K562 (cell line): ENCODE measurements around the gene ANAPC5. TPM values are rescaled to one million over a fixed set of nuclear protein-coding genes. Genes with fewer than 3 reads are reported as not detected.

Experiments used
- ATAC-seq: fragments of 200-7000 bp; cut with Tn5 transposase; 3 replicates; pipeline ENCODE4 v1.9.1; 2020; ENCODE audit warnings: moderate library complexity
- BruUV-seq: library from RNA; stranded (reverse); fragments of 400-500 nt; replicated peaks from 2 replicates; lab custom pipeline; 2021; lab: Mats Ljungman, UMichigan
- CTCF ChIA-PET: fragments of 300-600 bp; formaldehyde crosslinking; extraction: SDS; loops from one replicate; lab custom pipeline; 2021; ENCODE audit warnings: low intra/inter-chr PET ratio; lab: Yijun Ruan, JAX
- POLR2A ChIA-PET: fragments of 300-600, 350-650 bp; sonication (Branson Sonifier 250); formaldehyde crosslinking; extraction: SDS; loops from one replicate; lab custom pipeline; 2021; ENCODE audit warnings: antibody characterized with exemption, inconsistent platforms; lab: Yijun Ruan, JAX
- DNase-seq, 4 experiments: peaks; one replicate each; pipeline versions ENCODE4 v3.0.0 to v3.0.0-alpha.2; 2011 to 2018; ENCODE audit warnings: low spot score in 3 of 4, mixed read lengths in 3 of 4; ENCODE audit errors: extremely low read depth in 1 of 4
- FAIRE-seq: peaks from 2 replicates; lab custom pipeline; 2011; peaks lifted over from hg19 to GRCh38; lab: Jason Lieb, UNC
- H2AFZ ChIP-seq: 2 replicates; pipeline ENCODE4 v1.6.0; 2011; ENCODE audit warnings: low read depth, low read length, control low read depth, inconsistent platforms
- H3K27ac ChIP-seq: fragments of 200-600 bp; 3 replicates; pipeline ENCODE4 v1.8.0; 2011; ENCODE audit warnings: low read depth, mild to moderate bottlenecking, control low read depth, inconsistent platforms, low read length, moderate library complexity, mixed read lengths; ENCODE audit errors: extremely low read depth
- H3K27me3 ChIP-seq, 2 experiments: fragments of 300-600 bp in 1 of 2; 2 replicates in 1 of 2; 3 replicates in 1 of 2; pipeline versions ENCODE4 v1.6.0 to v1.8.0; 2011; ENCODE audit warnings: inconsistent platforms in 2 of 2, low read length in 2 of 2, mild to moderate bottlenecking in 1 of 2, mixed read lengths in 1 of 2, moderate library complexity in 1 of 2; ENCODE audit not compliant: control insufficient read depth in 2 of 2, insufficient read depth in 2 of 2
- H3K36me3 ChIP-seq: fragments of 300-600 bp; 3 replicates; pipeline ENCODE4 v1.8.0; 2011; ENCODE audit warnings: mild to moderate bottlenecking, low read length, inconsistent platforms; ENCODE audit not compliant: control insufficient read depth, insufficient read depth
- H3K4me1 ChIP-seq, 2 experiments: fragments of 200-600 bp in 1 of 2; replicated peaks in 1 of 2; 2 replicates in 1 of 2; 3 replicates in 1 of 2; pipeline versions ENCODE4 v1.5.1 to v1.8.0; 2011; ENCODE audit warnings: inconsistent platforms in 2 of 2, low read length in 2 of 2, mild to moderate bottlenecking in 1 of 2, mixed read lengths in 1 of 2, moderate library complexity in 1 of 2; ENCODE audit not compliant: control insufficient read depth in 2 of 2, insufficient read depth in 2 of 2
- H3K4me2 ChIP-seq: 2 replicates; pipeline ENCODE4 v1.6.1; 2011; ENCODE audit warnings: low read length, control low read depth, inconsistent platforms, mixed read lengths; ENCODE audit not compliant: insufficient read depth
- H3K4me3 ChIP-seq: fragments of 200-600 bp; sonication (generic), shearing (Covaris generic); 2 replicates; pipeline ENCODE4 v1.5.1; 2016; ENCODE audit warnings: control low read depth, inconsistent platforms
- H3K79me2 ChIP-seq: fragments of 200-600 bp; 3 replicates; pipeline ENCODE4 v1.8.0; 2011; ENCODE audit warnings: low read length, inconsistent platforms; ENCODE audit not compliant: control insufficient read depth, insufficient read depth
- H3K9ac ChIP-seq, 2 experiments: 2 replicates each; pipeline versions ENCODE4 v1.6.0 to v1.6.1; 2011; ENCODE audit warnings: low read depth in 2 of 2, low read length in 2 of 2, control low read depth in 1 of 2, inconsistent platforms in 1 of 2, mild to moderate bottlenecking in 1 of 2, mixed read lengths in 1 of 2; ENCODE audit not compliant: insufficient read depth in 1 of 2
- H3K9me1 ChIP-seq: one replicate; pipeline ENCODE4 v1.6.0; 2011; ENCODE audit warnings: inconsistent platforms, mild to moderate bottlenecking, low read length, moderate library complexity; ENCODE audit not compliant: control insufficient read depth, insufficient read depth
- H3K9me3 ChIP-seq: replicated peaks from 2 replicates; pipeline ENCODE4 v1.5.1; 2011; ENCODE audit warnings: low read depth, low read length, inconsistent platforms; ENCODE audit not compliant: control insufficient read depth, insufficient read depth
- H4K20me1 ChIP-seq: replicated peaks from 2 replicates; pipeline ENCODE4 v1.6.1; 2011; ENCODE audit warnings: low read length, inconsistent platforms, mixed read lengths; ENCODE audit not compliant: control insufficient read depth, insufficient read depth
- CREB1 ChIP-seq, 2 experiments: sonication (generic) in 1 of 2; formaldehyde crosslinking in 1 of 2; IDR thresholded peaks; 2 replicates each; pipeline versions ENCODE4 v1.6.1 to v1.8.0; 2012 to 2022; ENCODE audit warnings: inconsistent platforms in 1 of 2, mild to moderate bottlenecking in 1 of 2, missing genetic modification reagents in 1 of 2, moderate library complexity in 1 of 2
- EGR1 ChIP-seq: fragments of 450-650 bp; conservative IDR thresholded peaks from 2 replicates; pipeline ENCODE4 v1.6.1; 2017; ENCODE audit warnings: mild to moderate bottlenecking
- MAFG ChIP-seq: fragments of 450-650 bp; conservative IDR thresholded peaks from 2 replicates; pipeline ENCODE4 v1.6.1; 2016; ENCODE audit warnings: missing genetic modification characterization, missing compliant biosample characterization
- MITF ChIP-seq: IDR thresholded peaks from 2 replicates; pipeline ENCODE4 v1.6.1; 2014; ENCODE audit warnings: antibody characterized with exemption
- RBBP5 ChIP-seq: fragments of 200-600 bp; sonication (generic); IDR thresholded peaks from 2 replicates; pipeline ENCODE4 v1.6.1; 2012; ENCODE audit warnings: borderline replicate concordance, mild to moderate bottlenecking, low read length, control low read depth, inconsistent platforms; ENCODE audit not compliant: insufficient read depth, poor library complexity, severe bottlenecking
- SIN3B ChIP-seq: fragments of 450-650 bp; IDR thresholded peaks from 2 replicates; pipeline ENCODE4 v1.6.1; 2017; ENCODE audit warnings: low read depth, mild to moderate bottlenecking, moderate library complexity
- STAG1 ChIP-seq: sonication (generic); formaldehyde crosslinking; IDR thresholded peaks from 2 replicates; pipeline ENCODE4 v1.5.0; 2020; ENCODE audit warnings: missing genetic modification reagents, borderline replicate concordance
- ZNF24 ChIP-seq: fragments of 450-650 bp; IDR thresholded peaks from 2 replicates; pipeline ENCODE4 v1.6.1; 2016
- WGBS: fragments of 100-300 bp; shearing (Covaris generic); methylation state at CpG from one replicate; pipeline ENCODE4 v1.1.6; 2016; ENCODE audit warnings: low coverage, mixed read lengths; ENCODE audit not compliant: insufficient coverage; ENCODE audit errors: missing lambda C conversion rate; 5-methylcytosine and 5-hydroxymethylcytosine counted together
- in situ Hi-C: fragments of 300-500 bp; cut with MboI; formaldehyde crosslinking; loops from 4 replicates; pipeline ENCODE4 v1.15.0; 2018; ENCODE audit warnings: inconsistent platforms, mixed read lengths
- intact Hi-C: fragments of 100-400 bp; cut with micrococcal nuclease; formaldehyde crosslinking; loops from 2 replicates; pipeline ENCODE4 v1.14.2; 2022
- polyA plus RNA-seq, 8 experiments: library from polyadenylated mRNA; depleted of rRNA in 4 of 8; stranded (reverse) in 5 of 8; unstranded in 3 of 8; fragments of >200 nt; fragmentation: Nextera tagmentation in 2 of 8; fragmentation: Illumina TruSeq in 1 of 8; extraction: Ambion mirVana in 2 of 8; extraction: Trizol in 1 of 8; gene quantifications; 2 replicates each; pipeline versions ENCODE4 v1.2.1 to v1.2.3, GENCODE V29; 2011 to 2014; ENCODE audit warnings: inconsistent platforms in 1 of 8, missing spikeins in 1 of 8
- total RNA-seq, 7 experiments: library from RNA; depleted of rRNA in 6 of 7; stranded (reverse); fragments of >200 nt in 6 of 7; fragmentation: Illumina TruSeq in 2 of 7; extraction: Trizol in 2 of 7; gene quantifications; 2 replicates each; pipeline versions ENCODE4 v1.2.1 to v1.2.3, GENCODE V29; 2011 to 2021; ENCODE audit warnings: low replicate concordance in 1 of 7

ANAPC5 gene
- total and polyA plus RNA-seq, 9 of the 15 experiments (the other 6 are each of a cell fraction or from before 2014, with no cell fraction given), result 136 to 315 (median 197) TPM

- Histone ChIP-seq H3K9ac (no peak overlapping the region), H3K79me2 (no peaks in the 10 kb centered on the region), H4K20me1 (no peaks in the 10 kb centered on the region), H3K27ac (no peak overlapping the region), H2AFZ (no peak overlapping the region), H3K4me1 (peaks cover 0 to 3% of the 10 kb centered on the region in 2 experiments; a peak in 1 of 5 replicates), H3K9me3 (no peaks in the 10 kb centered on the region), H3K4me2 (no peak overlapping the region), H3K36me3 (peaks cover 86% of the 10 kb centered on the region), H3K27me3 (no peaks in the 10 kb centered on the region), H3K9me1 (no peaks in the 10 kb centered on the region), H3K4me3 (no peak overlapping the region)
- DNase-seq (no peak), ATAC-seq (no peak), FAIRE-seq (no peak)
- 94% methylated on average over 3 of the region's 3 CpGs for WGBS
- ChIA-PET CTCF (no interaction called here), POLR2A (interaction anchor here (0.6 to 0.8 kb wide), 4 partner anchors 13 to 122 kb away, joined by 3 to 5 read pairs (median 4); no protein-coding TSS in a partner anchor)
- TF ChIP-seq STAG1 (CRISPR knock-in tag) (no peak), SIN3B (no peak), MAFG (no peak), RBBP5 (no peak), CREB1 (IDR thresholded peaks at IDR 0.05) (no peak), CREB1 (CRISPR knock-in tag; IDR thresholded peaks at IDR 0.05) (no peak), ZNF24 (no peak), MITF (no peak), EGR1 (no peak)
- in situ Hi-C loops (no loop called here), intact Hi-C loops (no loop called here)
- no TSS peak for BruUV-seq
Measured at GRCh38 chr12:121323908-121324307, 28.3 kb downstream of the ANAPC5 start.
